WERI-Rb-1 (cell line): ENCODE data around the gene WNK2.

Source experiments
- DNase-seq: peaks from one replicate; pipeline ENCODE4 v3.0.0-alpha.2; 2020
- H3K27ac ChIP-seq: fragments of 250-450 bp; sonication (Bioruptor Pico); 2 replicates; pipeline ENCODE4 v1.5.1; 2020; ENCODE audit warnings: mild to moderate bottlenecking, moderate library complexity
- H3K27me3 ChIP-seq: fragments of 250-450 bp; sonication (Bioruptor Pico); 2 replicates; pipeline ENCODE4 v1.5.1; 2021; ENCODE audit warnings: mild to moderate bottlenecking, low read depth, moderate library complexity; ENCODE audit not compliant: insufficient read depth, severe bottlenecking
- H3K36me3 ChIP-seq: fragments of 250-450 bp; sonication (Bioruptor Pico); 2 replicates; pipeline ENCODE4 v1.5.1; 2020; ENCODE audit warnings: mild to moderate bottlenecking, moderate library complexity
- H3K4me3 ChIP-seq: 2 replicates; pipeline ENCODE4 v1.5.1; 2011; ENCODE audit warnings: low read depth, mild to moderate bottlenecking, control low read depth, low read length
- H3K9me3 ChIP-seq: fragments of 250-450 bp; sonication (Bioruptor Pico); 2 replicates; pipeline ENCODE4 v1.5.1; 2021; ENCODE audit warnings: mild to moderate bottlenecking, moderate library complexity; ENCODE audit not compliant: severe bottlenecking
- CTCF ChIP-seq: IDR thresholded peaks from 2 replicates; pipeline ENCODE4 v1.5.1; 2011; ENCODE audit warnings: low read depth, mild to moderate bottlenecking, control low read depth, inconsistent platforms, low read length

Gene WNK2

DNA sequence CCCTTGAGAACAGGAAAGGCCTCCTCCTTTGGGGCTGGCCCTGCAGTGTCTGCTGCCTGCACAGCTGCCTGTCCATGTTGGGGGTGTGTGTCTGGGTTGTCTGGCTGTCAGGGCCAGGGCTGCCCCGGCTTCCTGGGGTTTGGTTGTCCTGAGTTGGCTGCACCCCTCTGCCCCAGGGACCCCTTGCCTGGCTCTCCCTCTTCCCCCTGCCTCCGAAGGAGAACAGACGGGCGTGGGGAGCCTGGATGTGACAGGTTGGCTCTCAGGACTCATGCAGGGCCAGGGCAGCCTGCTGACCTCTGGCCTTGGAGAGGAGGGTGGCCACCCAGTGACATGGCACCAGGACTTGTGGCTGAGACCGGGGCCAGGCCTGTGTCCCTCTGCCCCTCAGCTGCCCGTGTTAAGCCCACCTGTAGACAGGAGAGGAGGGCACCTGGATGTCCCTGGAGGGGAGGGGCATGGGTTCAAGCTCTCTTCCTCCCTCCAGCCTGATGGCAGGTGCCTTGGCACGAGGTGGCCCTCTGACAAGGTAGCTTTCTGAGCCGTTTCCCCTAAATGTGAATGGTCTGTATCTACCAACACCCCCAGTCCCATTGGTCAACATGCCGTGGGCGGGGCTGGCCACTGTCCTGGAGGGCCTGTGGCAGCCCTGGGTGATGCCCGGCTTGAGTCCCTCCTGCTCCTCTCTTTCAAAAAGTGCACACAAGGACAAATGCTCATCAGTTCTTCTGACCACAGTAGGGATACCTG is 34.9 kb downstream of the WNK2 start:
- DNase-seq, result no peak
- Histone ChIP-seq H3K9me3 (peaks cover 6% of the 10 kb centered on the region), H3K27ac (no peak overlapping the region), H3K36me3 (no peaks in the 10 kb centered on the region), H3K27me3 (no peaks in the 10 kb centered on the region), H3K4me3 (no peak overlapping the region)
- TF ChIP-seq CTCF, result no peak

DNA sequence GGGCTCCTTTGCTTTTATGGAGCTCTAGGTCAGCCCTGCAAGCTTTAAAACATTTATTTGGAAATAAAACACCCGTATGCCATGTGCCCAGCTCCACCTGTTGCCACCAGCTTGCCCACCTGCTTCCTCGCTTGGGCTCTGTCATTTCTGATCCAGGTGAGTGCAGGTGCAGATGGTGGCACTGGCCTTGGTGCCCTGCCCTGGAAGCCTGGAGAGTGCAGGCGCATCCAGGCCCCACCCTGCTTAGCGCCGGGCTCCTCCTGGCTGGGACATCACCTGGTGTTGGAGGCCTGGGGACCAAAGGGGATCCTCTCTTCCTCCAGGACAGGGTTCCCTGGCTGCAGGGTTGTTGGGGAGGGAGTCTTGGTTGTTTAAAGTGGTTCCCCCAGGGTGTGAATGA is 35.8 kb downstream of the WNK2 start:
- no peak overlapping the region for H3K27ac ChIP-seq
- H3K9me3 ChIP-seq, result peaks cover 6% of the 10 kb centered on the region
- TF ChIP-seq CTCF, result no peak
- no peak for DNase-seq
- H3K4me3 ChIP-seq, result no peak overlapping the region
- no peaks in the 10 kb centered on the region for H3K36me3 ChIP-seq
- no peaks in the 10 kb centered on the region for H3K27me3 ChIP-seq

GRCh38 chr9:93220627-93221026 is 36.7 kb downstream of the WNK2 start:
- no peak for TF ChIP-seq CTCF
- no peak for DNase-seq
- Histone ChIP-seq H3K36me3 (no peaks in the 10 kb centered on the region), H3K4me3 (no peak overlapping the region), H3K27ac (no peak overlapping the region), H3K27me3 (no peaks in the 10 kb centered on the region), H3K9me3 (no peaks in the 10 kb centered on the region)

DNA sequence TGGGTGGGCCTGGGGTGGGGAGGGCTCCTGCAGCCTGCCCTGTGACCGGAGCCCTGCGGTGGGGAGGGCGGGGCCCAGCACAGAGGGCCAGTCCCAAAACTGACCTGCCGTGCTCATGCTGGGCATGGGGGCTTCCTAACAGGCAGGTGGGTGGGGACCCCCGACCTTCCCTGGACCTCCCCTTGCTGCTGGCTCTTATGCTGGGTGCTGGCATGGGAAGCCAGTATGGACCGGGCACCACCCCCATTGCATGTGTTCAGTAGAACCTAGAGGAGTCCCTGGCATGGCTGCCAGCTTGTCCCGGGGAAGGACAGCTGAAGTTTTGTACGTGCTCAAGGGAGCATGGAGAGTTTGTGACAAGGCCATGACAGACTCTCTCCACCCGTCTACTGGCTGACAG is 37.1 kb downstream of the WNK2 start:
- H3K27ac ChIP-seq, result no peak overlapping the region
- no peaks in the 10 kb centered on the region for H3K9me3 ChIP-seq
- no peak overlapping the region for H3K4me3 ChIP-seq
- no peak for DNase-seq
- H3K36me3 ChIP-seq, result no peaks in the 10 kb centered on the region
- H3K27me3 ChIP-seq, result no peaks in the 10 kb centered on the region
- TF ChIP-seq CTCF, result no peak

GRCh38 chr9:93222890-93223259 is 38.9 kb downstream of the WNK2 start:
- Histone ChIP-seq H3K4me3 (no peak overlapping the region), H3K27me3 (no peaks in the 10 kb centered on the region), H3K36me3 (no peaks in the 10 kb centered on the region), H3K27ac (no peak overlapping the region), H3K9me3 (no peaks in the 10 kb centered on the region)
- DNase-seq, result no peak
- TF ChIP-seq CTCF, result no peak
